Stimulated activated CD4-positive, alpha-beta T cell treated with anti-CD3 and anti-CD28 coated beads, Interleukin-4, amount 100 ng/mL, for 1 hour (primary cell): ENCODE measurements around the gene TUBGCP6.
A peak's percentile ranks its signal among the peaks of the same experiment; 100 is the strongest.
"Not testable (repeated sequence)": the region's sequence is repeated elsewhere in the genome, so short reads cannot be mapped to it uniquely, and the experiment has no call there.

ENCODE experiments used
- DNase-seq: peaks from one replicate; pipeline ENCODE4 v3.0.0-alpha.2; 2020

Gene TUBGCP6

GRCh38 chr22:50179937-50180726 lies 64.7 kb downstream of the TUBGCP6 start:
- DNase-seq: no peak

- no peak for DNase-seq
Observed at GRCh38 chr22:50178871-50179869, 65.7 kb downstream of the TUBGCP6 start.

- DNase-seq: no peak
Observed at GRCh38 chr22:50178471-50178864, 66.4 kb downstream of the TUBGCP6 start.

GRCh38 chr22:50177537-50178470 lies 67.0 kb downstream of the TUBGCP6 start:
- no peak for DNase-seq

GRCh38 chr22:50176850-50177536 lies 67.8 kb downstream of the TUBGCP6 start:
- DNase-seq: no peak

GRCh38 chr22:50175921-50176849 lies 68.6 kb downstream of the TUBGCP6 start:
- DNase-seq: no peak

GRCh38 chr22:50175191-50175461 lies 69.7 kb downstream of the TUBGCP6 start:
- no peak for DNase-seq

GRCh38 chr22:50174382-50175190 lies 70.2 kb downstream of the TUBGCP6 start:
- no peak for DNase-seq

GRCh38 chr22:50173983-50174355 lies 70.9 kb downstream of the TUBGCP6 start:
- no peak for DNase-seq

GRCh38 chr22:50173311-50173982 lies 71.4 kb downstream of the TUBGCP6 start:
- no peak for DNase-seq

GRCh38 chr22:50171965-50172421 lies 72.8 kb downstream of the TUBGCP6 start:
- DNase-seq: no peak

- no peak for DNase-seq
Observed at GRCh38 chr22:50171319-50171964, 73.4 kb downstream of the TUBGCP6 start.

GRCh38 chr22:50170453-50171318 lies 74.1 kb downstream of the TUBGCP6 start, which contains the start of gene PANX2:
TSS of gene PANX2 (plus strand) at chr22:50170731. CDS start at chr22:50170731, 0 bp downstream.
- DNase-seq: no peak

GRCh38 chr22:50169774-50170341 lies 75.0 kb downstream of the TUBGCP6 start:
- peak; percentile 70 for DNase-seq

- DNase-seq: no peak
Observed at GRCh38 chr22:50169181-50169759, 75.6 kb downstream of the TUBGCP6 start.

GRCh38 chr22:50168490-50169180 lies 76.2 kb downstream of the TUBGCP6 start:
- not testable (repeated sequence) for DNase-seq
